HK-2 (cell line): Measurements from ENCODE around the gene DLG2.

Source experiments
- DNase-seq: peaks from one replicate; pipeline ENCODE4 v3.0.0-alpha.2; 2018; ENCODE audit not compliant: unreplicated experiment

Gene DLG2

DNA sequence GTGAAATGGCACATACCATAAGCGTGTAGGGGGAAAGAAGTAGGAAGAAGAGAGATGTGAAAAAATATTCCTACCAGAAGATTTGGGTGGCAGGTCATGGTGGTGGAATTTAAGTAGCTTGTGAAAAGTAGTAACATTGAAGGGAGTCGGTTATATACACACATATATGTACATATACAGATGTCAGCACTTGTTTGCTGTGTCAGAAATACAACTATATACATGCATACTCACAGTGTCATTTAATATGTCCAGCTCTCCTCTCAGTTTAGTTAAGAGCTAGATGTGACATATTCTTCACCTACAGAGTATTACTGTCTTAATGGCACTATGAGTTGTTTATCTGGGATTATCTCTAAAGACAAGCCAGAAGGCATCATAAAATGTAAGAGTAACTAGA lies 1353.6 kb downstream of the DLG2 start:
- DNase-seq: no peak

GRCh38 chr11:84270466-84270865 lies 1356.7 kb downstream of the DLG2 start:
- no peak for DNase-seq

- DNase-seq: no peak
Observed at GRCh38 chr11:84264066-84264465, 1363.1 kb downstream of the DLG2 start.

DNA sequence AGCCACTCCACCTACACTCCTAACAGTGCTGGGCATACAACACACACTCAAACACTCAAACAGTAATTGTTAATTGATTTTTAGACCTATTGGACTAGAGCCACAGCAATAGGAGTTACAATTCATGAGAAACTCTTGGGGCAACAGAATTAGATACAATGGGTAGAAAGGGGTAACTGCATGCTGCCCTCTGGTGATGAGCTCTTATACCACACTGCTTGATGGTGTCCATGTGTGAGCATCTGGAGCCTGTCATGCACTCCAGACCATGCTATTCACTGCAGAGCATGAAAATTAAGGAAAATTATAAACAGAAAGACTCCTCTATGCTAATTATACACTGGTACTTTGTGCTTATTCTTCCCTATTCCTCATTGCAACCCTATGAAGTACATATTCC lies 1365.4 kb downstream of the DLG2 start:
- no peak for DNase-seq

GRCh38 chr11:84260862-84261261 lies 1366.3 kb downstream of the DLG2 start:
- DNase-seq: no peak

DNA sequence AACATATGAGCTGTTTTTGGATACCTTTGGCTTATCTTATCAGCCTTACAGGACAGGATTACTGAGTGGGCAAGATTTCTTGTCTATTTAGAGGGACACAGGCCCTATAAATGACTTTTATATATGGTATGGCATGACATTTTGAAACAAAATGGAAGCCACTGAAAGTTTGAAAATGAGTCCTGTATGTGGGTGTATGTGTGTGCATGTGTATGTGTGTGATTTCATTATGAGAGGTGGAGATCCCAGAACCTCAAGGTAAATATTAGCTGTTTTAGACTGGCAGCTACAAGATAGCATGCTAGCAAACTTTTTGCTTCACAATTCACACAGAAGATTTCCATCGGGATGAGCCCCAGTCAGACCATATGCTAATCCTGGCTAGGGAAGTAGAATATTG lies 1370.5 kb downstream of the DLG2 start:
- DNase-seq: no peak

GRCh38 chr11:84255483-84255882 lies 1371.7 kb downstream of the DLG2 start:
- DNase-seq: no peak

- no peak for DNase-seq
Observed at GRCh38 chr11:84250834-84251613, 1376.1 kb downstream of the DLG2 start.

- no peak for DNase-seq
Observed at GRCh38 chr11:84249344-84250135, 1377.6 kb downstream of the DLG2 start.

DNA sequence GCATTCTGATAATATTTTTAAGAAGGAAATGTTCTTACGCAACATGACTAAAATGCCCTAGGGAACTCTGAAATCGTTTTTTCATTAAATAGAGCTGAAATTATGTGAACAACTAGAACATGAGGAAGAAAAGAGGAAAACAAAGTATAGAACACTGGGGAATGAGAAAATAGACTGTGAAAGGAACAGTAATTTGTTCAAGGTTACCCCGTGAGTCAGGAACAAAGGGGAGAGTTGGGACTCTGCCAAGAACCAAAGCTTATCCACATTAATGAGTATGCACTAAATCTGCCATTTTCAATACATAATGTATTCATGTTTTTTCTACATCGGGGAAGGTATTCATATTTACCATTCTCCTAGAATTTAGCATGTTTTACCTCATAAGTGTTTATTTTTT lies 1379.2 kb downstream of the DLG2 start:
- no peak for DNase-seq

- no peak for DNase-seq
Observed at GRCh38 chr11:84247129-84247528, 1380.0 kb downstream of the DLG2 start.

DNA sequence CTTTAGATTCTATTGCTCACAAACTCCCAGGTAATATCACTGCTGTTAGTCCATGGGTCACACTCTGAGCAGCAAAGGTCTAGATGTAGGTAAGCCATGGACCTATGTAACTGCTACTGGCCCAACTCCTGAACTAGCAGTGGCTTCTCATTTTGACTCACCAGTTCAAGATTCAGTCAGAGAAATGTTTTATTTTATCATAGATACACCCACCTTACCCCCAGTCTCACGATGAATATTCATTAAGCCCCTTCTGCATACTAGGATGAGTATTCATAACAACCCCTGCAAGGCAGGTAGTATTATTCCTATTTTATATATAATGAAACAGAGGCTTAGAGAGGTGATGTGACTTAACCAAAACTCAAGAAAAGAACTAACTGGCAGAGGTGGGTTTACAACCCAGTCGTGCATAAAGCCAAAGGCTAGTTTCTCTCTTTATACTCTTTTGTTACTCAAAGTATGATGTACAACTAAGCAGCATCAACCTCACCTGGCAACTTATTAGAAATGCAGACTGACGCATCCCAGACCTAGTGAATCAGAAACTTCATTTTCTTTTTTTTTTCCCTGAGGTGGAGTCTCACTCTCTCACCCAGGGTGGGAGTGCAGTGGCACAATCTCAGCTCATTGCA lies 1383.4 kb downstream of the DLG2 start:
- DNase-seq: no peak

GRCh38 chr11:84241343-84242131 lies 1385.6 kb downstream of the DLG2 start:
- no peak for DNase-seq

- DNase-seq: no peak
Observed at GRCh38 chr11:84240847-84241246, 1386.3 kb downstream of the DLG2 start.

- no peak for DNase-seq
Observed at GRCh38 chr11:84236436-84236835, 1390.7 kb downstream of the DLG2 start.

- no peak for DNase-seq
Observed at GRCh38 chr11:84234462-84235202, 1392.5 kb downstream of the DLG2 start.

GRCh38 chr11:84234011-84234410 lies 1393.1 kb downstream of the DLG2 start:
- no peak for DNase-seq

DNA sequence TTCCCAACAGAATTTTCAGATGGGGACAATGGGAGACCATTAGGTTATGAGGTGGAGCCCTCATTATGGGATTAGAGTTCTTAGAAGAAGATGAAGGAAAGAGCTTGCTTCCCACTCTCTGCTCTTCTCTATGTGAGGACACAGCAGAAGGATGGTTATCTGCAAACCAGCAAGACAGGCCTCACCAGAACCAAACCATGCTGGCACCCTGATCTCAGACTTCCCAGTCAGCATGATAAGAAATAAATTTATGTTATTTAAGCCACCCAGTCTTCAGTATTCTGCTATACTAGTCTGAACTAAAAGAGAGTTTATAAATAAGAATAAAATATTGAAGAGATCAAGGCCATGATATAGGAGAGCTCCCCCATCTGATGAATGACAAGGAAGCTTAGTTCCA lies 1394.6 kb downstream of the DLG2 start:
- DNase-seq: no peak

DNA sequence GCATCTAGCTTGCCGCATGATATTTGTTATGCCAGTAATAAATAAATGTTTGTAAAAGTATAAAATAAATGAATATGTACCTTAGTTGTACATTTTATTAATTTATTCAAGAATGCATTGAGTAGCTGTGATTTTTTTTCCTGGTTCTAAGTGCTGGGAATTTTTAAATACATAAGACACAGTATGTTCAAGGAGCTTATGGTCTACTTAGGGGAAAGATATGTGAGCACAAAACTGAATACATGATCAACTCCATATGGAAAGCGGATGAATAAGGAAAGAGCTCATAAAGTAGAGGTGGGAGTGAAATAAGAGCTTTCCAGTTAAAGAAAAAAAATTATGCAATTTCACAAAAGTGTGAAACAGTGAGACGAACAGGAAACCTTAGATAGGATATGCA lies 1396.7 kb downstream of the DLG2 start:
- DNase-seq: no peak

GRCh38 chr11:84227970-84228665 lies 1399.0 kb downstream of the DLG2 start:
- DNase-seq: no peak

DNA sequence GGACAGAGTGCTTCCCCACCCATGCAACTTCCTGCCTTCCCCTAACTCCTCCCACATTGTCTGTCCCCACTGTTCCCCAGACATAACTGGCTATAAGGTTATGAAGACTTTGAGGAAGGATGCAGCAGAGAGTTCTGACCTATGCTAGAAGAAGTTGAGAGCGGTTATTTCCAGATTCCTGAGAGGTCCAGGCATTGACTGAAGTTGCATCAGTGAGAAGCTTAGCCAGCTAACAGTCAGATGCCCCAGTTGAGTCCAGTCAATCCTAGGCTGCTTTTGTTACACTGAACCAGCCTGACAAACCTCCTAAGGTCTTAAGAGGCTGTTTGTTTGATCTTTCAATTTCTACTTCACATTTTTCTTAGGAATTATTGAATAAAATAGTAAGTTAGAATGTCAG lies 1403.1 kb downstream of the DLG2 start:
- no peak for DNase-seq
